ENCODE results near the gene LRATD1.
"Not testable (repeated sequence)": the region's sequence is repeated elsewhere in the genome, so short reads cannot be mapped to it uniquely, and the experiment has no call there.

The LRATD1 gene, protein sequence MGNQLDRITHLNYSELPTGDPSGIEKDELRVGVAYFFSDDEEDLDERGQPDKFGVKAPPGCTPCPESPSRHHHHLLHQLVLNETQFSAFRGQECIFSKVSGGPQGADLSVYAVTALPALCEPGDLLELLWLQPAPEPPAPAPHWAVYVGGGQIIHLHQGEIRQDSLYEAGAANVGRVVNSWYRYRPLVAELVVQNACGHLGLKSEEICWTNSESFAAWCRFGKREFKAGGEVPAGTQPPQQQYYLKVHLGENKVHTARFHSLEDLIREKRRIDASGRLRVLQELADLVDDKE

DNA sequence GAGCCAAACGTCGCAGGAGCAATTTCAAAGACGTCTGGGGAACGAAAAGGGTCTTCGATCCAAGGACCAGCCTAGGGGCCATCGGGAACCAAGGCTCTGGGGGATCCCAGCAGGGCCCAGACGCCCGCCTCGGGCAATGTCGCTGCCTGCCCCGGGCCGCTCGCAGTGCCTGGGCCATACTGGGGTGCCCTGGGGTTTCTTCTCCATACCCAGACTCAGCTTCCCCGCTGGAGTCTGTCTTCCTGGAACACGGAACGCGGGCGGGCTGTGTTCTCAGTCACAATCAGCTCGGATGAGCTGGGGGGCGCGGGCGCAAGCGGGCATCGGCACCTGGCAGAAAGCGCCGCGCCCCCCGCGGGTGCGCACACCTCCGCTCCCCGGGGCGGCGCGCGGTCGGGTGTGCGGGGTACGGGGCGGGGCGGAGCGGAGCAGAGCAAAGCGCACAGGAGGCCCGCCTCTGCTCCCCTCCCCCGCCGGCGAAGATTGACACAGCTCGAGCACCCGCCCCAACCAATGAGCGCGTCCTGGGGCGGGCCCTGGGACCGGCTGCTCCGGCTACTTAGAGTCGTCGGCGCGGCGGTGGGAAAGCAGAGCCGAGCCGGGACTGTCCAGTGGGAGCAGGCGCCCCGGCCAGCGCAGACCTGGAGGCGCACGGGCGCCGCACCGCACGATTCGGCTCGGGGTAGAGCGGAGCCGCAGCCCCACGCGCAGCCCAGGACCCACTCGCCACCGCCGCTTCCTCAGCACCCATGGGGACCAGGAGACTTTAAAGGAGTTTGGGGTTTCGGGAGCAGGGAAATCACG is at the start of gene LRATD1:
LRATD1 (plus strand) TSS at position 585 of the 804 bp plus-strand sequence. CDS start 1,263 bp downstream, outside the sequence.
- DNase-seq = peak; percentile 76

DNA sequence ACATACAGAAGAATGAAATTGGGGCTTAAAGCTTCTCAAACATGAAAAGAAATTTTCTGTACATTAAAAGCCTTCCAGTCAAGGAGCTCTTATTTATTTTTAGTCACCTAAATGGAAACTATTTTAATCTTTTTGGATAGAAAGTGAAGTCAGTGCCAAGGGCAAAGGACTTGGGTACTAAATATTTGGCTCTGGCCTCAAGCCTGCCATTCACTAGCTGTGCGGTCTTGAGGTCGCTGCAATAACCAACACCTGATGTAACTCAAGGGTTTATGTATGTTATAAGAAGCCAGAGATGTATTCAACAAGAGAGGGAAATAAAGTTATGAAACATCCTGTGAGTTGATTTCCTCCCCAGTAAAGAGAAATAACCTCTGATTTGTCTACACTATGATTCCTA is 49.5 kb upstream of the LRATD1 start:
- DNase-seq = no peak

DNA sequence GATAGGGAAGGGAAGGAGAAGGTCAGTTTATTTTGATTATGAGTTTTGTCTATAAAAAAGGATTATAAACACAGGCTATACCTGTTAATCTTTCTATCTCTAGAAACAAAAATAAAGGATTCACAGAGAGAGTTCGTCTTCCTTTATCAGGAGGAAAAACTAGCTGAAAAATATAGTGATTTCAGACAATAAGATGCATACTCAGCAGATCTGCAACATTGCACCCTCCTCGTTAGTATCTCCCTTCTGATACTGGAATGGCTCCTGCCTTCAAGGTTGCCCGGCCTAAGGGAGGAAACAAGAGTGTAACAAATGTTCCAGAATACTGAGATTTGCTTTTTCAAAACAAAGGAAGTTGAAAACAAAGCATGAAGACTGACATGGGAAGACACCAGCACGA is 48.7 kb upstream of the LRATD1 start:
- no peak for DNase-seq

DNA sequence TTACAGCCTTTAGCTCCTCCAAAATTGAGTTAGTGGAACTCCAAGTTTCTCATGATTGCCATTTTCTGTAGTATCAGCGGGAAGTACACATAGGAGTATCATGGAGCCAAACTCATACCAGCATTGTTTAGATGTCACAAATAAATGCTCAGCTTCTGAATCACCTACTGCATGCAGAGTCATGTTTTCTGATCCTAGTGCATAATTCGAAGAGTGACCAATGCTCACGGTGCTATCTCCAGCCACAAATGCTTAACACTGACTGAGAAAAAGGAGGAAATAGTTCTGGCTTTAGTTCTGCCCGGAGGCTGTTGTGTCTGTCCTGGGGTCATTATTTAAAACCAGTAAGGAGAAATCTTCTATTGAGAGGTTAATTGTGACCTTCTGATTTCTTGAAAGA is 45.4 kb upstream of the LRATD1 start:
- no peak for DNase-seq

DNA sequence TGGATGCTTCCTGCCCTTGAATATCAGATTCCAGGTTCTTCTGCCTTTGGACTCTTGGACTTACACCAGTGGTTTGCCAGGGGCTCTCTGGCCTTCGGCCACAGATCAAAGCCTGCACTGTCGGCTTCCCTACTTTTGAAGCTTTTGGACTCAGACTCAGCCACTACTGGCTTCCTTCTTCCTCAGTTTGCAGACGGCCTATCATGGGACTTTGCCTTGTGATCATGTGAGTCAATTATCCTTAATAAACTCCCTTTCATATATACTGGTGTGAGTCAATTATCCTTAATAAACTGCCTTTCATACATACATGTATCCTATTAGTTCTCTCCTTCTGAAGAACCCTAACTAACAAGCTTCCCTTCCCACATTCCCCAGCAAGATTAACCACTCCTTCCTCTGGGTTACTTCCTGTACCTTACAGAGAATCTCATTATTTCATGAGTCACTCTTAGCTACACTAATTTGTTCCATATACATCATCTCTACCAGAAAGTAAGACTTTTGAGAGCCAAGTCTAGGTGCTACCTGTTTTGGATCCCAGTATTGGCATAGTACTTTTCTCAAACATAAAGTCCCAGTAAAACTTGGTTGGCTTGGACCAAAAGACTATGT is 31.3 kb upstream of the LRATD1 start:
- no peak for DNase-seq

DNA sequence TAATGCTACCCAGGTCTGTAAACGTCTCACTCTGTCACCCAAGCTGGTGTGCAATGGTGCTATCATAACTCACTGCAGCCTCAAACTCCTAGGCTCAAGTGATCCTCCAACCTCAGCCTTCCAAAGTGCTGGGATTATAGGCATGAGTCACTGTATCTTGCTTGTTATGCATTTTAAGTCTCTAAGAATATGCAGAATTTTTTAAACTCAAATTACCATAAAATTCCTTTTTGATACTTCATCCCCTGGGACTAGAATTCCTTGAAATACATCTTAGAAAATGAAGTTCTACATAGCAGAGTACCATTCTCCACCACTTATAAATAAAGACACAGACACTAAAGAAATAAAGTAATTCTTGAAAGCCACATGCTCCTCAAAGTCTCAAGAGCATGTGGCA is 30.2 kb upstream of the LRATD1 start:
- DNase-seq = no peak

DNA sequence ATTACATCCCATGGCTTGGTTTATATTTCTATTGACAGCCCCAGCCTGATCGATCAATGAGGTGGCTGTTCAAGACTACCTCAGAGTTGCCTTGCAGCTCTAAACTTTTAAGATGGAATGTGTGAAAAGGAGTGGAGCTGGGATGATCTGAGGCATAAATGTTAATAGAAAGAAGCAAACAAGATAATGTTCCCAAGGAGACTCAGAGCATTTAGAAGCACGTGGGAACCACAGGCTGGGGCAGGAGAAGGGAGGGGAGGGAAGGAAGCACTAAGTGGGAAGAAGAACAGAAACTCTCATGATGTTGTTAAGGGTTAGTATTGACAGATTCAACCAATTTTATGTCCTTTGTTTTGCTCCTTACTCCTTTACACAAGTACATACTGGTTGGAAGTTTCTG is 28.8 kb upstream of the LRATD1 start:
- no peak for DNase-seq

DNA sequence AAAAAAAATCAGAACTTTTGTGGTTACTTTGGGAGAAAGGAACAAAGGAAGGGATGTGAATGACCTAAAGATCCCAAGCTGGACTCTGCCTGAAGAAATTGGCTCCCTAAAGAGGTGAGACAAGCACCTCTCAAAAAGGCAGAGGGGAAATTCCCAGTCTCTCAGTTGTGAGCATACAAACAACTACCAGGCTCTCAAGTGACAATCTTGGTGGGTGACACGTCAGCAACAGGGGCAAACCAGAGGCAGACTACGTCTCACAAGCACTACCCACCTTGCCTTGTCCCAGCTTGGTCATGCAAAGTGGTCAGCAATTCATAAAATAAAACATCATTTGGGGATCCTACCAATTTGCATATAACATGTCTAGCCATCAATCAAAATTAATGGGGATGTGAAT is 24.3 kb upstream of the LRATD1 start:
- DNase-seq = no peak

DNA sequence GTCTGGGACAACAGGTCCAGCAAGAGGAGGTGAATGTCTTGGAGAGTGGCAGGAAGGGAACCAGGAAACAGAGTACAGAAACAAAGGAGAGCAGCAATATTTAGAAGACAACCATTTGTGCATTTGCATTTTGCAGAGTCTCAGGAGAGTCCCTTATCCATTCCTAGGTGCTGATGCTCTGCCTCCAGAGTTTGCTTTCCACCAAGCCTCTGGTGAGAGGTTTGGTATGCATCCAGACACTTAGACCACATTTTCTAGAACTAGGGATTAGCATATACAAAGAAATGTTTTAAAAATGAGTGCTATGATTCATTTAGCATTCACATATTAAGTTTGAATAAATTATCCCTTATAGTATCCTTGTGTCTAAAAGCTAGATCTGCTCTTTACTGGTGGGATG is 18.5 kb upstream of the LRATD1 start:
- no peak for DNase-seq

DNA sequence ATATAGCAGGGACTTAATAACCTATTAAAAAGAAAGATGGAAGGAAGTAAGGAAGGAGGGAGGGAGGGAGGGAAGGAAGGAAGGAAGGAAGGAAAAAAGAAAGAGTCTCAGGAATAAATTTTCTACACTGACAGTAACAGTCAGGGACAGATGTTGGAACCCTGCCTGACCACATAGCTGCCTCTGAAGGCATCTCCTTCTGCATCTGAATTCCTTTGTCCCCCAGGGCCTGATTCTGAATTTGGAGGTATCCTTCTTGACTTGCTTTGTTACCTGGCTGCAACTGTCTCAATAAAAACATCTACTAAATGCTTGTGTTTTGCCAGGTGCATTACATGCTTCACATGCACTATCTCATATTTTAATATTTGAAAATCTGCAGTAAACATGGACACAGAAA is 17.4 kb upstream of the LRATD1 start:
- DNase-seq = no peak

DNA sequence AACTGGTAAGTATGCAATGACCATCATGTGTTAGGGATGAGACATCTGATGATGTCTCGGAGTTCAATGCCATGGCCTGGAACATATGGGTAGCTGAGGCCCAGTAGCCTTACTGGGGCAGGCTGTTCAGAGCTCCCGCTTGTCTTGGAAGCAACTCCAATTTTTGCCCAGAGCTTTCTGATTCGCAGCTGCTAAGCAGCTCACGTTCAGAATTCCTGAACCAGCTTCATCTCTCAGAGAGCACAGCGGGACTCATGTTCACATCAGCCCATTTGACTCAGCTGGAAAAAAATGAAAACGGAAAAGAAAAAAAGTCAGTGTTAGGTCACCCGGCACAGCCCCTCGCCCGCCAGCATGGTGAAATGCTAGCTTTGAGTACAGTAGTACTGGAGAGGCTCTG is 16.8 kb upstream of the LRATD1 start:
- no peak for DNase-seq

DNA sequence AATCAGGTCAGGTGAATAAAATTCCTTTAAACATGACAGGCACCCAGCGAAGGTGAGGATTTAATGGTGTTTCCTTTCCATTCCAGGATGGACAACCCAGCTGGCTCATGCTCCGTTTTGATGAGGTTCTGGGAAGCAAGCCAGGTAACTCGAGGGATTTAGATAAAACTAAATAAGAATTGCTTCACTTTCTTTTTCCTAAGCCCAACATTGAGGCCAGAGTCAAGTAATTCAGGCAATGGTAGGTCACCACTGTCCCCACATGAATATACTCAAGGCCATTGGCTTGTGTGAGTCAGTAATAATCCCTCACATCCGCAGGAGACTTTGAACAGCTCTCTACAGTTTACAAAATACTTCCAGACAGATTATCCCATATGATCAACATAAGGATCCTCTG is 16.2 kb upstream of the LRATD1 start:
- no peak for DNase-seq

DNA sequence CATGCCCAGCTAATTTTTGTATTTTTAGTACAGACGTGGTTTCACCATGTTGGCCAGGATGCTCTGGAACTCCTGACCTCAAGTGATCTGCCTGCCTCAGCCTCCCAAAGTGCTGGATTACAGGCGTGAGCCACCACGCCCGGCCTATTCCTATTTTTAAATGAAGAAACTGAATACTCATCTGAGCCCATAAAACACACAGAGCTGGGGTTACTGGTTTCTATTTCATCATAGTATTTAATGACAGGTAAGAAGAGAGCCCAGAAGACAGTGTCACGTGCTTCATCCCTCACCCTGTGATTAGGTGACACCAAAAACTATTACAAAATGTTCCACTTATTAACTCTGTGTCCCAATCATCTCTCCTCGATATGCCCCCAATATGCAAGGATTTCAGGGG is 15.6 kb upstream of the LRATD1 start:
- DNase-seq = no peak

DNA sequence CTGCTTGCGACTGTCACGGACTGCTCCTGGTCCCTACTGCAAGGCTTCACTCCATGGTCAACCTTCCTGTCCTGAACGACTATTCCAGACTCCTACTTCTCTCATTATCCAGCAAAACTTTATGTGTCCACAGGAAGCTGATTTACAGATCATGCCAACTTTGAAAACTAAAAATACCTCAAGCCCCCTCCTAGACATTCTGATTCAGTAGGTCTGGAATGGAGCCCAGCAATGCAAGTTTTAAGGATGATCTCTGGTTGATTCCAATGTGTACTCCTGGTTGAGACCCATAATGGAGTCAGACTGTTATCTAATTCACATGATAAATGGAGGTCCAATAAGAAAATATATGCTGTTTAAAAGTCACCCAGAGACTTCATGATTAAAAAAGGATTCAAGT is 13.1 kb upstream of the LRATD1 start:
- DNase-seq = no peak

DNA sequence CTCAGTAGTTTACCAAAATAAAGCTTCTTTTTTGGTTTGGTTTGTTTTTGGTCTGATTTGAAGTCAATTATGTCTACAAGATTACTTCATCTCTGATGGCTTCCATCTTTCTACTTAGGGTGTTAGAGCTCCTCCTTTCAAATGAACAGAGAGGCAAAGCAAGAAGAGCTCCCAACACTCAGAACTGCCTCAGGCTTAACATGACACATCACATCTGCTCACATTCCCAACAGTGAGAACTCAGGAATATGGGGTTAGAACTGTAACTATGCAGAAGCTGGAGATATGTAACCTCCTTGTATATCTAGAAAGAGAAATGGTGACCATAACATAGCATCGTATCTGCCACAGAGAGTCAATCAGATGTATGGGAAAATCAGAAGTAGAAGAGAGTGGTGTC is 11.4 kb upstream of the LRATD1 start:
- no peak for DNase-seq

DNA sequence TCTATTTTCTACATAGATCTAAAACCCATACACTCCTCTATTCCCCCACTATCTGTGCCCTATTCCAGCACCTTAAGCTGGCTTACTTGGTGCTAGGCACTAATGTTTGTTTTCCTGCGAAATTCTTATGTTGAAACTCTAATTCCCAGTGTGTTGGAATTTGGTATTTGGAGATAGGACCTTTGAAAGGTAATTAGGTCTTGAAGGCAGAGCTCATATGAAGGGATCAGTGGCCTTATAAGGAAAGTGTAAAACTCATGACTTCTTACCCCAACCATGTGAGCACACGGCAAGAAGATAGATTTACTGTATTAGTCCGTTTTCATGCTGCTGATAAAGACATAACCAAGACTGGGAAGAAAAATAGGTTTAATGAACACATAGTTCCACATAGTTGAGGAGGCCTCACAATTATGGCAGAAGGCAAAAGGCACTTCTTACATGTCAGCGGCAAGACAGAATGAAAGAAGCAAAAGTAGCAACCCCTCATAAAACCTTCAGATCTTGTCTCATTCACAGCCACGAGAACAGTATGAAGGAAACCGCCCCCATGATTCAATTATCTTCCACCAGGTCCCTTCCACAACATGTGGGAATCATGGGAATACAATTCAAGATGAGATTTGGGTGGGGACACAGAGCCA is 10.5 kb upstream of the LRATD1 start:
- no peak for DNase-seq

DNA sequence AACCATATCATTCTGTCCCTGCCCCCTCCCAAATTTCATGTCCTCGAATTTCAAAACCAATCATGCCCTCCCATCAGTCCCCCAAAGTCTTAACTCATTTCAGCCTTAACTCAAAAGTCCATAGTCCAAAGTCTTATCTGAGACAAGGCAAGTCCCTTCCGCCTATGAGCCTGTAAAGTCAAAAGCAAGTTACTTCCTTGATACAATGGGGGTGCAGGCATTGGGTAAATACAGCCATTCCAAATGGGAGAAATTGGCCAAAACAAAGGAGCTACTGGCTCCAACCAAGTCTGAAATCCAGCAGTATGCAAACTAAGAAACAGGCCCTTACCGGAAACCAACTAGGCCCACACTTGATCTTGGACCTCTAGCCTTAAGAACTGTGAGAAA is 10.0 kb upstream of the LRATD1 start:
- DNase-seq = not testable (repeated sequence)

DNA sequence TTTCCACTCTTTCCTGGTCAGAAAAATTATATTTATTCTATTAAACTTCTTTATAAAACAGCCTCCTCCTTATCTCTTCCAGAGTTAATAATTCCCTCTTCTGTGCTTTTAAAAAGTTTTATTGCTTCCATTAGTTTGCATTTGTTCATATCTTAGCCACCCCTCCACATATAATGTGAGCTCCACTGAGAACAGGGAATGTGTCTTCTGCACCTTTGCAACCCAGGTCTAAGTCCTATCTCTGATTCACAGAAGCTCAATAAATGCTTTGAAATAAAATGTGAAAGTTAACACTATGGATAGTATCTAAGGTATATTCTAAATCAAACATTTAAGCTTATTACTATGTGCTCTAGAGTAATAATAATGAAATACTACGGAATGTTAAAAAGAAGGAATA is 9.3 kb upstream of the LRATD1 start:
- no peak for DNase-seq

DNA sequence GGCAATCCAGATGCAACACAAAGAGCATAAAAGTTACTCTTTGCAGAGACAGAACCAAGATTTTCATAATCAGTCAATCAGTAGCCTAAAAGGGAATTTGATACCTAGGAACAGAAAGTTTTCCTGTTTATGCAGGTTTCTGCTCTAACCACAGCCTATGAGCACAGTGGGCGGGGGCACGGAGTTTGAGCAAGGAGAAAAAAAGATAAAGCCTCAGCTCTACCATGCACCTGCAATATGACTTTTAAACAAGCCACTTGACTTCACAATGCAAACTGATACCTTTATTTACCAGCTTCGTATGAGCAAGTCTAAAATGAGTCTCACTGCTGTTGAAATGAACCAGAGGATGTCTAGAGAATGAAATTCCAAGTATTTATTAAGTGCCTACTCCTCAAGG is 5.6 kb upstream of the LRATD1 start:
- no peak for DNase-seq

DNA sequence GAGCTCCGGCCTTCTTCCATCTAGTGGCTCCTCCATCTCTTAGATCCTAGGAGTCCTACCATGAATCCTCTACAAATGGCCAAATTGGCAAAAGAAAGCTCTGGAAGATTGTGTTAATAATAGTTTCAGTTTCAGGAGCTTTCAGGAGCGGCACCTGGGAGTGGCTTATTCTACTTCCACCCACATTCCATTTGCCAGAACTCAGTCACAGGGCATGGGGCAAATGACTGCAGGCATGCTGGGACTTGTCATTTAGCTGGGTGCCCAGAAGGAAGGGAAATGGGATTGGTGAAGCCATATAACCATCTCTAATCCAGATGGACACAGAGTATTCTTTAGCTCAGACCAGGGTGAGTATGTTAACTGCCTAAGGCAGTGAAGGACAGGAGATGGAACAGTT is 3.6 kb upstream of the LRATD1 start:
- DNase-seq = no peak

DNA sequence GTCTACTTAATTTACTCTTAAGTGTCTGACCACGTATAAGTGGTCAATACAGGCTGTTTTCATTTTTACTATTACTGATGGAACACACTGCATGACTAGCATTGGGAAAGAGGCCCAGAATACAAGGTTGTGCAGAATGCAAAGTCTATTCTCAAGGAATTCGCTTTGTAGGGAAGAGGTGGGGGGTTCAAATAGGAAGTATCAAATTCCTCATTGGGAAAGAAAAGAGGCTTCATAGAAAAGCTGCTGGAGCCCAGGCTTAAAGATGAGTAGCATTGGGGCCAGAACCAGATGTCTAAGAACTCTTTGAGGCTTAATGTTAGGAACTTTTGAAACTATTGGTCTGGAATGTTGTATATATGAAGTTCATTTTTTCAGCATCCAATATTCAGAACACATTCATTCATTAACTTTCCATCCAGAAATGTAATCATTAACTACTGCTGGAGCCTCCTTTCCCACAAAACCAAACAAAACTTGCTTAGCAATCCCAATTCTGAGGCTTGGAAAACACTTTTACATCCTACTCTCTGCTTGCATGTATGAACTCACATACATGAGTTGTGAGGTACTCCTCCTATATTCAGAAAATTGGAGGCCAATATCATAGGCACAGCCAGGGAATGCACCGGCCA is 994 bp upstream of the LRATD1 start:
- no peak for DNase-seq

DNA sequence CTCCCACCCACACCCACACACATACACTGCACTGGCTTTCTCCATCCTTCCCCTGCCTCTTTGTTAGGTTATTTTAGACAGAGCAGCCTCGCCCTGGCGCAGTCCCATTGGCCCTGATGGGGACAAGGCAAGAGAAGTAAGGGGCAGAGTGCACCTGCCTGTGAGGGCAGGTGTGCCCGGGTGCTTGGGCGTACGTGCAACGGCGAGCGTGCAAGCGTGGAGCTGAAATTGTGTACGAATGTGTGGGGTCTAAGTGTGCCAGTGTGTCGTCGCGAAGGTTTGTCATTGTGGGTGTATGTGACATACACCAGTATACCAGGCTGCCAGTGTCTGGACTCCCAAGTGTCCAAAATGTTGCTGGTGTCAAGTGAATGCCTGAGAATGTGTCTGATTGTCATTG is 544 bp downstream of the LRATD1 start:
- DNase-seq = no peak
